DND-41 (cell line): ENCODE data around the gene APOBR.

Experiments
- ATAC-seq: fragments of 200-7000 bp; cut with Tn5 transposase; 3 replicates; pipeline ENCODE4 v1.9.1; 2021; ENCODE audit warnings: low read depth; ENCODE audit not compliant: insufficient read depth
- DNase-seq: peaks from one replicate; pipeline ENCODE4 v3.0.0-alpha.2; 2020
- H2AFZ ChIP-seq: 2 replicates; pipeline ENCODE4 v1.6.0; 2012; ENCODE audit warnings: low read depth, low read length
- H3K27ac ChIP-seq: 2 replicates; pipeline ENCODE4 v1.5.1; 2012; ENCODE audit warnings: low read length, inconsistent platforms
- H3K27me3 ChIP-seq: fragments of 200-600 bp; sonication (generic); 2 replicates; pipeline ENCODE4 v1.6.0; 2012; ENCODE audit warnings: low read length, mild to moderate bottlenecking, inconsistent platforms; ENCODE audit not compliant: insufficient read depth, poor library complexity
- H3K36me3 ChIP-seq: 2 replicates; pipeline ENCODE4 v1.5.1; 2012; ENCODE audit warnings: low read length, inconsistent platforms; ENCODE audit not compliant: insufficient read depth
- H3K4me1 ChIP-seq: 2 replicates; pipeline ENCODE4 v1.5.1; 2012; ENCODE audit warnings: mild to moderate bottlenecking, low read length; ENCODE audit not compliant: insufficient read depth
- H3K4me2 ChIP-seq: 2 replicates; pipeline ENCODE4 v1.6.0; 2012; ENCODE audit warnings: mild to moderate bottlenecking, moderate library complexity, low read length, inconsistent platforms; ENCODE audit not compliant: insufficient read depth
- H3K4me3 ChIP-seq, 2 experiments: fragments of 200-600 bp in 1 of 2; shearing (Covaris generic) in 1 of 2; 2 replicates each; pipeline ENCODE4 v1.5.1; 2012 to 2016; ENCODE audit warnings: inconsistent platforms in 2 of 2, low read length in 2 of 2, mild to moderate bottlenecking in 2 of 2, low read depth in 1 of 2, moderate library complexity in 1 of 2
- H3K79me2 ChIP-seq: 2 replicates; pipeline ENCODE4 v1.6.0; 2012; ENCODE audit warnings: low read length, inconsistent platforms; ENCODE audit not compliant: insufficient read depth
- H3K9ac ChIP-seq: 2 replicates; pipeline ENCODE4 v1.6.0; 2012; ENCODE audit warnings: low read depth, mild to moderate bottlenecking, inconsistent platforms, low read length, moderate library complexity
- H3K9me3 ChIP-seq: 2 replicates; pipeline ENCODE4 v1.5.1; 2012; ENCODE audit warnings: low read length, moderate library complexity, mild to moderate bottlenecking, inconsistent platforms; ENCODE audit not compliant: insufficient read depth, severe bottlenecking
- H4K20me1 ChIP-seq: 2 replicates; pipeline ENCODE4 v1.6.0; 2012; ENCODE audit warnings: low read length; ENCODE audit not compliant: insufficient read depth
- CTCF ChIP-seq: IDR thresholded peaks from 2 replicates; pipeline ENCODE4 v1.5.1; 2012; ENCODE audit warnings: borderline replicate concordance, low read length, moderate library complexity, mild to moderate bottlenecking; ENCODE audit not compliant: poor library complexity, severe bottlenecking; ENCODE audit errors: extremely low read depth
- EZH2 ChIP-seq: IDR thresholded peaks from 3 replicates; pipeline ENCODE4 v1.6.1; 2012; ENCODE audit warnings: borderline replicate concordance, low read depth, mild to moderate bottlenecking, moderate library complexity, low read length, inconsistent platforms; ENCODE audit not compliant: severe bottlenecking

Gene APOBR

GRCh38 chr16:28548306-28548802 is 53.9 kb downstream of the APOBR start:
- no peak for ATAC-seq

More at GRCh38 chr16:28548306-28548802, 53.9 kb downstream of the APOBR start:
- H3K4me2 ChIP-seq = no peak overlapping the region
- no peaks in the 10 kb centered on the region for H4K20me1 ChIP-seq
- H3K4me3 ChIP-seq = no peak overlapping the region
- H2AFZ ChIP-seq = no peak overlapping the region
- no peaks in the 10 kb centered on the region for H3K36me3 ChIP-seq
- no peak for DNase-seq
- no peaks in the 10 kb centered on the region for H3K27me3 ChIP-seq
- no peaks in the 10 kb centered on the region for H3K9me3 ChIP-seq
- no peak overlapping the region for H3K27ac ChIP-seq
- no peaks in the 10 kb centered on the region for H3K79me2 ChIP-seq
- no peak overlapping the region for H3K9ac ChIP-seq
- H3K4me1 ChIP-seq = peaks cover 7% of the 10 kb centered on the region
- TF ChIP-seq CTCF (no peak), EZH2 (no peak)
